ENCODE data around the gene PI4K2B.
"Not testable (repeated sequence)": the region's sequence is repeated elsewhere in the genome, so short reads cannot be mapped to it uniquely, and the experiment has no call there.

The PI4K2B gene

GRCh38 chr4:25308306-25308705 lies 74.5 kb downstream of the PI4K2B start:
- DNase-seq, result no peak

DNA sequence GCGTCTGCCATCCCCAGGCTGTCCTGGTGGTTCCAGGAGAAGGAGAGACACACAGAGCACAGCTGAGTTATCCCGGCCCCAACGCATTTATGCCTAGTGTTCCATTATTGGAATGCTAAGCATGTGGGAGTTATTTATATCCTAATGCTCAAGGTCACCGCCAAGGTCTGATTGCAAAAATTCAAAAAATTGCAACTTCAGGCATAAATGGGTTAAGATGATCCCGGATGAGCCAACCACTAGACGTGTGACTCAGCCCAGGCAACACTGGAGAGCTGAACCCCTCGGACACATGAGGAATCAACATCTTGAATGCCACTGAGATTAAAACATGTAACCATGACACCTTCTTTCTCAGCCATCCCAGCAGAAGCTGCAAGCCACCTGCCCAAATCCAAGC lies 74.9 kb downstream of the PI4K2B start:
- DNase-seq, result no peak

DNA sequence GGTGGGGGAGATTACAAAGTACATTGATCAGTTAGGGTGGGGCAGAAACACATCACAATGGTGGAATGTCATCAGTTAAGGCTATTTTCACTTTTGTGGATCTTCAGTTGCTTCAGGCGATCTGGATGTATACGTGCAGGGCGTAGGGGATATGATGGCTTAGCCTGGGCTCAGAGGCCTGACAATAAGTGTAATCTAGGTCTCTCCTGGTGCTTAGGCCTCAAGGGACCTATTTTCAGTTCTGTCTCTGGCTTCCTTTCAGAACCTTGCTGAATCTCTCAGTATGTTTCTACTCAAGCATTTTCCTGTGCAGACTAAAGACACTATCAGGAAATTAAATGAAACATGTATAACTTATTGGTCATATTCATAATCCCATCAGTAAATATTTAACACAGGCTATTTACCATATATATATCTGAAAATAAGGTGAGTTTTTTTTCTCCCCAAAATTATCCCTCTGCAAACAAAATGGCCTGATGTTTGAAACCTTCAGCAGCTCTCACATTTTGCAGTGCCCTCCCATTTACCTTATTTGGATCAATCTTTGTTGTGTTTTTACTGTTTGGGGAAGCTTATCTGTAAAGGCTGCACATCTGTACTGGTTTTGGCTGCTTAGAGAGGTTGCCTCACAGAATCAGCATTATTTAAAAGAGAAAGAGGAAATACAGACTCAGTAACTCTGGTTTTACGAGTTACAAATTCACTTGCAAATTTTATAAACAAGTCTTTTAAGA lies 76.4 kb downstream of the PI4K2B start:
- no peak for DNase-seq

GRCh38 chr4:25310803-25311166 lies 77.0 kb downstream of the PI4K2B start:
- DNase-seq, result no peak

DNA sequence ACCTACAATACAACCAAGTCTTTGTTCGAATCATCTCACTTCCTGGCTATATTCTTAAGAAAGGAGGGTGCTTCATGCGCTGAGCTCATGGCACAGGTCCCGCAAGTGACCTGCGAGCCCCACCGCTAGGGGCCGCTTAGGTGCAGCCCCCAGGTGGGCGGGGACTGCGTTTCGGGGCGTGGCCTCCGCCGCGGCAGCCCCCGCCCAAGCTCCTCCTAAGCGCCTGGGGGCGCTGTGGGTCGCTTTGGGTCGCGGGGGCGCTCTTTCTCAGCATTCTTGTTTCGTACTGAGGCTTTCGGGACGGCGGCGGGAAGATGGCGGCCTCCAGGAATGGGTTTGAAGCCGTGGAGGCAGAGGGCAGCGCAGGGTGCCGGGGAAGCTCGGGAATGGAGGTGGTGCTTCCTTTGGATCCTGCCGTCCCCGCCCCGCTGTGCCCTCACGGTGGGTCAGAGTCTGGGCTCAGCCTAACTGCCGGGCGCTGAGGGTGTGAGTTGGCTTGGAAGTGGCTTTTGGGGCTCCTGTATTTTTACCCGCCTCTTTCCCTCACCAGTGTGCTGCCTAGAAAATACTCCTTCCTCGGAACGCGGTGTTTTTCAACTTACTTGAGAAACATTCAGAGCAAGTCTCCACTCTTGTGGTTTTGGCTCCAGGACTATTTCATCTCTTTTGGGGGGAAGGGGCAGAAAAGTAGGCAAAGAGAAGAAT lies 78.8 kb downstream of the PI4K2B start, which contains the start of gene ZCCHC4:
TSS of gene ZCCHC4 (plus strand) at position 279 of the 705 bp plus-strand sequence. CDS start at position 315, 36 bp downstream.
- peak; percentile 93 for DNase-seq

DNA sequence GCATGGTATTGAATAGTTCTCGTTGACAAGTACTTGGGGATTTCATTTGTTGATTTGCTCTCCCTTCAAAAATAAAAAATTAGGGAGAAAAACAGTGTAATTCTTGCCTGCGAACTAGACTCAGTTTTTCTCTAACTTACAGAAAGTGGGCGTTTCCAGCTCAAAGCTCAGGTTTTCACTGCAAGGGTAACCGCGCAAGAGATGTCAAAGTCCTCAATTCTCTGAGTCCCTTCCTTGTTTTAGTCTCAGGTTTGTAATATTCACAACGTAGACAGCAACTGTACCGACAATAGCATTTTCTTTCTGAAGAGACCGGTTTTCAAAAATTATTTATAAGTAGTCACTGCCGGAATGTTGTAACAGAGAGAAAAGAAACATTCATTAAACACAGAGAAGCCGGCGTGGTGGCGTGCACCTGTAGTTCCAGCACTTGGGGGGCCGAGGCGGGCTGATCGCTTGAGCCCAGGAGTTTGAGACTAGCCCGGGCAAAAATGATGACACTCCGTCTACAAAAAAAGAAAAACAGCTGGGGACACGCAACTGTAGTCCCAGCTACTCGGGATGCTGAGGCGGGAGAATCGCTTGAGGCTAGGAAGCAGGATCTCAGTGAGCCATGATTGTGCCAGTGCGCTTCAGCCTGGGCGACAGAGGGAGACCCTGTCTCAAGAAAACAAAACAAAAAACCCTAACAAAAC lies 79.5 kb downstream of the PI4K2B start:
- DNase-seq, result no peak

DNA sequence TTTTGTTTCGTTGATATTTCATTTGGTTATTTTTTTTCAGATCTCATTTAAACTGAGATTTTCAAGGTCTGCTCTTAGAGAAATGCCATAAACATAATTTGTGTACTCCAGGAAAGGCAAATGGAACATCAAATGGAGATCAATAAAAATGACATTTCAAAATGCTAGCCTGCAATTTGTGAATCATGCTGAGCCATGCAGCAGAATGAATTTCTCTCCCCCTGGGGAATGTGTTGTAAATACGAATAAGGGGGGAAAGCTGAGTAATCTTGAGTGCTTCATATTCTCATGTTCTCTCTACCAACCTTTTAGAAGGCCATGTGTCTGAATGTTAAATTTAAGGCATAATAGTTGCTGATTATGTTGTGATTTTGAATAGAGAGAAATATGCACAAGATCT lies 86.5 kb downstream of the PI4K2B start:
- DNase-seq, result no peak

- DNase-seq, result no peak
Measured at GRCh38 chr4:25320773-25321172, 86.9 kb downstream of the PI4K2B start.

DNA sequence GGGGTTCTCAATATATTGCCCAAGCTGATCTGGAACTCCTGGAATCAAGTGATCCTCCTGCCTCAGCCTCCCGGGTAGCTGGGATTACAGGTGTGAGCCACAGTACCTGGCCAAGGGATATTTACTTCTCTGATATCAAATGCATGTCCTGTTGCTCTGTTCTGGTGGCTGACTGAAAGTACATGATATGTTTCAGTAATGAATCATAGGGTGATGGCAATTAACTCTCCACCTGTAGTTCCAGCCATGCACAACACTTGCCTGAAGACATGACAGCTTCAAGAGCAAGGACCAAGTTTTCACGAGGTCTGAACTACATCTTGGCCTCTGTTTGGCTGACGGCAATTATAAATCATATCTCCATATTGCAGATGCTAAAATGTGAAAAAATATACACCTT lies 87.9 kb downstream of the PI4K2B start:
- no peak for DNase-seq

- DNase-seq, result not testable (repeated sequence)
Measured at GRCh38 chr4:25328463-25328862, 94.6 kb downstream of the PI4K2B start.
